ENCODE measurements around the gene PNMA3. TPM values are rescaled to one million over a fixed set of nuclear protein-coding genes. Genes with fewer than 3 reads are reported as not detected.

The PNMA3 gene
- polyA plus RNA-seq, 3 donors = 0.79 TPM; not detected in 2

- no peak for DNase-seq
- Histone ChIP-seq H3K9ac (ENCODE audit: insufficient read depth, low read length, poor library complexity, severe bottlenecking) (no peak overlapping the region), H3K27me3 (ENCODE audit: control insufficient read depth in 2 of 2, insufficient read depth in 2 of 2, low read length in 2 of 2) (peaks cover 0 to 19% of the 10 kb centered on the region in 2 donors), H4K20me1 (ENCODE audit: insufficient read depth, low read length) (no peaks in the 10 kb centered on the region), H3K9me3 (replicated peaks in 1 of 2; ENCODE audit: control insufficient read depth in 1 of 2, insufficient read depth in 1 of 2, low read length in 2 of 2) (no peaks in the 10 kb centered on the region), H2AFZ (ENCODE audit: insufficient read depth, low read depth, low read length, poor library complexity, severe bottlenecking) (no peak overlapping the region), H3K4me2 (replicated peaks; ENCODE audit: extremely low read depth, low read length, poor library complexity, severe bottlenecking) (no peak overlapping the region), H3K27ac (ENCODE audit: low read depth in 1 of 2, low read length in 2 of 2) (no peak overlapping the region), H3K4me1 (ENCODE audit: control insufficient read depth in 1 of 2, insufficient read depth in 2 of 2, low read length in 2 of 2) (no peaks in the 10 kb centered on the region), H3K4me3 (replicated peaks in 1 of 3; ENCODE audit: low read depth in 2 of 3, low read length in 3 of 3) (no peak overlapping the region), H3K79me2 (ENCODE audit: insufficient read depth, low read length) (no peaks in the 10 kb centered on the region), H3K36me3 (replicated peaks in 1 of 2; ENCODE audit: control insufficient read depth in 1 of 2, insufficient read depth in 2 of 2, low read length in 2 of 2) (no peaks in the 10 kb centered on the region)
- peaks cover 3 to 24% (median 15%) of the 10 kb centered on the region in 3 donors for H3K27me3 Mint-ChIP-seq (ENCODE audit: low read depth in 3 of 3)
- no peaks in the 10 kb centered on the region for H3K36me3 Mint-ChIP-seq
- intact Hi-C loops (cut with micrococcal nuclease) = no loop called here
- WGBS (ENCODE audit: insufficient coverage) = 100% methylated on average over 2 of the region's 11 CpGs
- H3K4me3 Mint-ChIP-seq = peak overlapping the region in 1 of 2 donors; percentile 64
- H3K4me1 Mint-ChIP-seq = no peaks in the 10 kb centered on the region
- no peak for TF ChIP-seq CTCF (IDR thresholded peaks at IDR 0.05)
- H3K27ac Mint-ChIP-seq = no peak overlapping the region
- H3K9me3 Mint-ChIP-seq = peaks cover 0 to 12% (median 0%) of the 10 kb centered on the region in 7 donors
Observed at GRCh38 chrX:153057281-153057680, 1.0 kb downstream of the PNMA3 start.

- intact Hi-C loops (cut with micrococcal nuclease) = no loop called here
- no peak for TF ChIP-seq CTCF (IDR thresholded peaks at IDR 0.05)
Observed at GRCh38 chrX:153059191-153060094, 3.2 kb downstream of the PNMA3 start.

More at GRCh38 chrX:153059191-153060094, 3.2 kb downstream of the PNMA3 start:
- Histone ChIP-seq H2AFZ (ENCODE audit: insufficient read depth, low read depth, low read length, poor library complexity, severe bottlenecking) (no peak overlapping the region), H3K9ac (ENCODE audit: insufficient read depth, low read length, poor library complexity, severe bottlenecking) (no peak overlapping the region), H3K4me2 (replicated peaks; ENCODE audit: extremely low read depth, low read length, poor library complexity, severe bottlenecking) (no peak overlapping the region), H4K20me1 (ENCODE audit: insufficient read depth, low read length) (no peaks in the 10 kb centered on the region), H3K9me3 (replicated peaks in 1 of 2; ENCODE audit: control insufficient read depth in 1 of 2, insufficient read depth in 1 of 2, low read length in 2 of 2) (no peaks in the 10 kb centered on the region), H3K27ac (ENCODE audit: low read depth in 1 of 2, low read length in 2 of 2) (no peak overlapping the region), H3K27me3 (ENCODE audit: control insufficient read depth in 2 of 2, insufficient read depth in 2 of 2, low read length in 2 of 2) (peaks cover 0 to 19% of the 10 kb centered on the region in 2 donors), H3K36me3 (replicated peaks in 1 of 2; ENCODE audit: control insufficient read depth in 1 of 2, insufficient read depth in 2 of 2, low read length in 2 of 2) (no peaks in the 10 kb centered on the region), H3K79me2 (ENCODE audit: insufficient read depth, low read length) (no peaks in the 10 kb centered on the region), H3K4me3 (replicated peaks in 1 of 3; ENCODE audit: low read depth in 2 of 3, low read length in 3 of 3) (no peak overlapping the region), H3K4me1 (ENCODE audit: control insufficient read depth in 1 of 2, insufficient read depth in 2 of 2, low read length in 2 of 2) (no peaks in the 10 kb centered on the region)
- H3K27me3 Mint-ChIP-seq (ENCODE audit: low read depth in 3 of 3) = peaks cover 5 to 23% (median 15%) of the 10 kb centered on the region in 3 donors
- 96% methylated on average over 4 of the region's 18 CpGs for WGBS (ENCODE audit: insufficient coverage)
- peaks cover 0 to 12% (median 0%) of the 10 kb centered on the region in 7 donors for H3K9me3 Mint-ChIP-seq
- H3K4me3 Mint-ChIP-seq = no peak overlapping the region
- no peak overlapping the region for H3K27ac Mint-ChIP-seq
- peaks cover 2% of the 10 kb centered on the region for H3K4me1 Mint-ChIP-seq
- H3K36me3 Mint-ChIP-seq = no peaks in the 10 kb centered on the region
- no peak for DNase-seq
